Stimulated activated CD4-positive, alpha-beta T cell treated with anti-CD3 and anti-CD28 coated beads, Interleukin-2, amount 100 ng/mL, for 48 hours (primary cell): ENCODE data around the gene NEMF.

Experiments used
- DNase-seq, 2 donors: peaks; one replicate each; pipeline ENCODE4 v3.0.0-alpha.2; 2020

NEMF gene

GRCh38 chr14:49732896-49733295 is 119.7 kb downstream of the NEMF start:
- DNase-seq = no peak
